Astrocyte (in vitro differentiated cells and primary cell): ENCODE data around the gene SHANK1. TPM values are rescaled to one million over a fixed set of nuclear protein-coding genes. Genes with fewer than 3 reads are reported as not detected.

Source experiments
- DNase-seq: peaks from one replicate; pipeline ENCODE4 v3.0.0-alpha.2; 2010; ENCODE audit warnings: low read depth
- FAIRE-seq: peaks from 2 replicates; lab custom pipeline; 2011; peaks lifted over from hg19 to GRCh38; lab: Jason Lieb, UNC
- H2AFZ ChIP-seq: 2 replicates; pipeline ENCODE4 v1.6.0; 2012; ENCODE audit warnings: low read depth, low read length, inconsistent platforms
- H3K27ac ChIP-seq: 2 replicates; pipeline ENCODE4 v1.5.1; 2011; ENCODE audit warnings: low read depth, low read length, inconsistent platforms
- H3K27me3 ChIP-seq: 2 replicates; pipeline ENCODE4 v1.6.0; 2011; ENCODE audit warnings: low read length, inconsistent platforms; ENCODE audit not compliant: insufficient read depth
- H3K36me3 ChIP-seq: 2 replicates; pipeline ENCODE4 v1.5.1; 2011; ENCODE audit warnings: low read length, inconsistent platforms; ENCODE audit not compliant: insufficient read depth
- H3K4me1 ChIP-seq: 2 replicates; pipeline ENCODE4 v1.5.1; 2011; ENCODE audit warnings: low read length, inconsistent platforms; ENCODE audit not compliant: insufficient read depth
- H3K4me2 ChIP-seq: 2 replicates; pipeline ENCODE4 v1.6.0; 2012; ENCODE audit warnings: low read length, inconsistent platforms
- H3K4me3 ChIP-seq: 2 replicates; pipeline ENCODE4 v1.5.1; 2011; ENCODE audit warnings: low read depth, mild to moderate bottlenecking, low read length, inconsistent platforms; ENCODE audit not compliant: insufficient read depth
- H3K79me2 ChIP-seq: 2 replicates; pipeline ENCODE4 v1.6.0; 2012; ENCODE audit warnings: mild to moderate bottlenecking, low read length, inconsistent platforms; ENCODE audit not compliant: insufficient read depth
- H3K9ac ChIP-seq: 2 replicates; pipeline ENCODE4 v1.6.0; 2012; ENCODE audit warnings: mild to moderate bottlenecking, low read length, inconsistent platforms
- H3K9me3 ChIP-seq: 2 replicates; pipeline ENCODE4 v1.5.1; 2012; ENCODE audit warnings: low read depth, mild to moderate bottlenecking, low read length, inconsistent platforms; ENCODE audit not compliant: insufficient read depth
- H4K20me1 ChIP-seq: 2 replicates; pipeline ENCODE4 v1.6.0; 2012; ENCODE audit warnings: low read length, inconsistent platforms; ENCODE audit not compliant: insufficient read depth
- H3K27ac Mint-ChIP-seq: one replicate; pipeline ENCODE4 v1.8.0; 2021; ENCODE audit warnings: mild to moderate bottlenecking, mixed read lengths; ENCODE audit not compliant: unreplicated experiment
- H3K27me3 Mint-ChIP-seq: one replicate; pipeline ENCODE4 v1.8.0; 2021; ENCODE audit warnings: low read depth, mixed read lengths; ENCODE audit not compliant: unreplicated experiment
- H3K36me3 Mint-ChIP-seq: one replicate; pipeline ENCODE4 v1.8.0; 2021; ENCODE audit warnings: low read depth, mixed read lengths; ENCODE audit not compliant: unreplicated experiment
- H3K4me1 Mint-ChIP-seq: one replicate; pipeline ENCODE4 v1.8.0; 2021; ENCODE audit warnings: low read depth, mixed read lengths; ENCODE audit not compliant: unreplicated experiment
- H3K4me3 Mint-ChIP-seq: one replicate; pipeline ENCODE4 v1.8.0; 2021; ENCODE audit warnings: mild to moderate bottlenecking, moderate library complexity, mixed read lengths; ENCODE audit not compliant: unreplicated experiment
- H3K9me3 Mint-ChIP-seq: one replicate; pipeline ENCODE4 v1.8.0; 2021; ENCODE audit warnings: mild to moderate bottlenecking, mixed read lengths; ENCODE audit not compliant: unreplicated experiment
- EZH2 ChIP-seq: IDR thresholded peaks from 2 replicates; pipeline ENCODE4 v1.6.1; 2012; ENCODE audit warnings: mild to moderate bottlenecking, low read length, inconsistent platforms; ENCODE audit not compliant: insufficient read depth
- total RNA-seq: library from RNA; stranded (reverse); gene quantifications from 2 replicates; pipeline ENCODE4 v1.2.1, GENCODE V29; 2021
- TF ChIP-seq, protein P1 (sequence below): IDR thresholded peaks from 2 replicates; pipeline ENCODE4 v1.5.1; 2011; ENCODE audit warnings: low read depth, mild to moderate bottlenecking, inconsistent platforms, low read length, moderate library complexity; ENCODE audit not compliant: insufficient read depth

Gene SHANK1
- total RNA-seq, 1 donor from 2014 or later, result not detected

DNA sequence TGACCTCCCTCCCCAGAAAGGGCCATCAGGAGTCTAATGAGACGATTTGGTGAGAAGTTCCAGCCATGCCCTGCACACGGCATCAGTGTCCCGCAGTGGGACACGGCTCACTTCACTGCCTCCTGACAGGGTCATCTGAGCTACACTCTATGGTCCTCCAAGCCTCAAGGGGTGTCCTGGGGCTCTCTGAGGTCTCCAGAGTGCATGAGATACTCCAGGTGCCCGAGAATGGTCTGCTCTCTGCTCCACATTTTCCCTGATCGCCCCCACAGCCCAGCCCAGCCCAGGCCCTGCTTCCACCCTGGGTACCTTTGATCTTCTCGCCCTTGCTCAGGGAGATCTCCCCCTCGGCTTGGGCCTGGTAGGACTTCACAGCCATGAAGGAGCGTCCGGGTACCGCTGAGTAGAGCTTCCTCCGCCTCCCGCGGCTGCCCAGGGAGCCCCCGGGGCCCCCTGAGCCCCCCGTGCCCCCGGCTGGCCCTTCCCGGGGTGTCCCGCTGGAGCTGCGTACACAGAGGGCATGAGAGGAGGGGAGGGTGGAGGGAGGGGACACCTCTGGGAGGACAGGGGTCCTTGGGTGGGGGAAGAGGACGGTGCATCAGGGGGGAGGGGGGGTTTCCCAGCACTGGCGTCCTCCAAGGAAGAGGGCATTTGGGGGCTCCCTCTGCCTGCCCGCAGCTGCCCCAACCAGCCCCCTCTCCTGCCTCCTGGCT is 17.3 kb downstream of the SHANK1 start:
- H3K27me3 ChIP-seq, result no peaks in the 10 kb centered on the region
- DNase-seq, result no peak
- no peak for FAIRE-seq
- no peaks in the 10 kb centered on the region for H3K4me1 ChIP-seq
- no peak overlapping the region for H3K4me3 ChIP-seq
- H3K9me3 ChIP-seq, result no peaks in the 10 kb centered on the region
- H3K9ac ChIP-seq, result no peak overlapping the region
- no peak overlapping the region for H3K4me2 ChIP-seq
- no peak for TF ChIP-seq EZH2
- TF ChIP-seq, protein P1, sequence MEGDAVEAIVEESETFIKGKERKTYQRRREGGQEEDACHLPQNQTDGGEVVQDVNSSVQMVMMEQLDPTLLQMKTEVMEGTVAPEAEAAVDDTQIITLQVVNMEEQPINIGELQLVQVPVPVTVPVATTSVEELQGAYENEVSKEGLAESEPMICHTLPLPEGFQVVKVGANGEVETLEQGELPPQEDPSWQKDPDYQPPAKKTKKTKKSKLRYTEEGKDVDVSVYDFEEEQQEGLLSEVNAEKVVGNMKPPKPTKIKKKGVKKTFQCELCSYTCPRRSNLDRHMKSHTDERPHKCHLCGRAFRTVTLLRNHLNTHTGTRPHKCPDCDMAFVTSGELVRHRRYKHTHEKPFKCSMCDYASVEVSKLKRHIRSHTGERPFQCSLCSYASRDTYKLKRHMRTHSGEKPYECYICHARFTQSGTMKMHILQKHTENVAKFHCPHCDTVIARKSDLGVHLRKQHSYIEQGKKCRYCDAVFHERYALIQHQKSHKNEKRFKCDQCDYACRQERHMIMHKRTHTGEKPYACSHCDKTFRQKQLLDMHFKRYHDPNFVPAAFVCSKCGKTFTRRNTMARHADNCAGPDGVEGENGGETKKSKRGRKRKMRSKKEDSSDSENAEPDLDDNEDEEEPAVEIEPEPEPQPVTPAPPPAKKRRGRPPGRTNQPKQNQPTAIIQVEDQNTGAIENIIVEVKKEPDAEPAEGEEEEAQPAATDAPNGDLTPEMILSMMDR, result no peak
- H4K20me1 ChIP-seq, result no peaks in the 10 kb centered on the region
- no peak overlapping the region for H3K4me3 Mint-ChIP-seq
- no peaks in the 10 kb centered on the region for H3K79me2 ChIP-seq
- H3K27me3 Mint-ChIP-seq, result no peaks in the 10 kb centered on the region
- no peak overlapping the region for H3K27ac ChIP-seq
- no peaks in the 10 kb centered on the region for H3K36me3 Mint-ChIP-seq
- H3K9me3 Mint-ChIP-seq, result peaks cover 7% of the 10 kb centered on the region
- H3K27ac Mint-ChIP-seq, result no peak overlapping the region
- H2AFZ ChIP-seq, result no peak overlapping the region
- H3K36me3 ChIP-seq, result no peaks in the 10 kb centered on the region
- no peaks in the 10 kb centered on the region for H3K4me1 Mint-ChIP-seq

DNA sequence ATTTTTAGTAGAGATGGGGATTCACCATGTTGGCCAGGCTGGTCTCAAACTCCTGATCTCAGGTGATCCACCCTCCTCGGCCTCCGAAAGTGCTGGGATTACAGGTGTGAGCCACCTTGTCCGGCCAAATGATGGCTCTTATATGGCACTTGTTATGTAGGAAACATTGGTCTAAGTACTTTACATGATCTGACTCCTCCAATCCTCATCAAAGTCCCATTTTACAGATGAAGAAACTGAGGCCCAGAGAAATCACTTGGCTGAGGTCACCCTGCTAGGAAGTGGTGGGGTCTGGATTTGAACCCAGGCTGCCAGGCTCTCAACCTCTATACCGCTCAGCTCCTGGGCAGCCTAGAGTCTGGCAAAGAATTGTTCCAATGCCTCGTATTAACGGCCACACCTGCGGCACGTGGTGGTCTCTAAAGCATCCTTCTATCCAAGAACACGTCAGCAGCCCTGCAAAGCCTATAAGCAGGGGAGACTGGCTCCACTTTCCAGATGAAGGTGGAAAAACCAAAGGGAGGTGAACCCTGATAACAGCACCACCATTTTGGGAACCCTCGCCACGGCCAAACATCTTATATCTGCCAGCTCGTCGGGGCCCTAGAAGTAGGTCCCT is 18.1 kb downstream of the SHANK1 start:
- peaks cover 7% of the 10 kb centered on the region for H3K9me3 Mint-ChIP-seq
- no peaks in the 10 kb centered on the region for H3K4me1 ChIP-seq
- FAIRE-seq, result no peak
- H3K9me3 ChIP-seq, result no peaks in the 10 kb centered on the region
- H3K36me3 ChIP-seq, result no peaks in the 10 kb centered on the region
- no peaks in the 10 kb centered on the region for H3K27me3 ChIP-seq
- H3K4me3 ChIP-seq, result no peak overlapping the region
- H3K4me3 Mint-ChIP-seq, result no peak overlapping the region
- no peak overlapping the region for H3K9ac ChIP-seq
- H3K79me2 ChIP-seq, result no peaks in the 10 kb centered on the region
- no peaks in the 10 kb centered on the region for H4K20me1 ChIP-seq
- TF ChIP-seq, protein P1, result no peak
- no peak for TF ChIP-seq EZH2
- no peaks in the 10 kb centered on the region for H3K27me3 Mint-ChIP-seq
- H3K4me1 Mint-ChIP-seq, result no peaks in the 10 kb centered on the region
- H3K36me3 Mint-ChIP-seq, result no peaks in the 10 kb centered on the region
- no peak overlapping the region for H3K27ac Mint-ChIP-seq
- H3K4me2 ChIP-seq, result no peak overlapping the region
- H2AFZ ChIP-seq, result no peak overlapping the region
- no peak overlapping the region for H3K27ac ChIP-seq
- no peak for DNase-seq
